Stimulated activated CD4-positive, alpha-beta T cell treated with anti-CD3 and anti-CD28 coated beads, Interleukin-12 subunit alpha, Interleukin-12 subunit beta, amount 100 ng/mL, for 24 hours (primary cell): Measurements from ENCODE around the gene ARL2.
"Not testable (repeated sequence)": the region's sequence is repeated elsewhere in the genome, so short reads cannot be mapped to it uniquely, and the experiment has no call there.

Source experiments
- DNase-seq, 2 experiments: peaks; one replicate each; pipeline ENCODE4 v3.0.0-alpha.2; 2020; ENCODE audit warnings: low read depth in 2 of 2

Gene ARL2

DNA sequence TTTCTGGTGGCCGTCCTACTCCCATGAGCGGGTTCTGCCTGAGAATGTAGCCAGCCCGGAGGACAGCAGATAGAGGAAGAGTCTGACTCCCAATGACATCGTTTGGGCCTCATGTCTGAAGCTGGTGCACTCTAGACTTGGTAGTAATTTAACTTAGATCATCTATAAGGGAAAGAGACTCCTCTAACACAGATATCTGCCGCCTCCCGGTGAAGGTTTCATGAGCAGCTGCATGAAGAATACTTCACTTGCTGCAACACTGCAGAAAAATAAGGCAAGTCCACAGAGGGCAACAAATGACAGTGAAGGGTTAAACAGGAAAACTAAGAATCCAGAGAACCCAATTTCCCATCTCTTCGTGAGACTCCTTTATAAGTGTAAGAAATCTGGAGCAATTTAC, 5.9 kb upstream of the ARL2 start:
- no peak for DNase-seq

DNA sequence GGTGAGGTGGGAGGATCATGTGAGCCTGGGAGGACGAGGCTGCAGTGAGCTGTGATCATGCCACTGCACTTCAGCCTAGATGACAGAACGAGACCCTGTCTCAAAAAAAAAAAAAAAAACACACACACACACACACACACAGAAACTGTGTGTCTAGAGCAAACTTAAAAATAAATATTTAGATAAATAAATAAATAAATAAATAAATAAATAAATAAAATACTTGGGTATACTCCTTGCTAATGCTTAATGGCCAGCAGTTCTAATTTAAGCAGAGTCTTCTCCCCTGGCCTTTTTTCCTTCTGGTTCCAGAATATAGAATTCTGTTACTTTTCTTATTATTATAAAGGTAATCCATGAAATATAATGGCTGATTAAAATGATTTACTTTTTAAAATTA, 5.1 kb upstream of the ARL2 start:
- no peak for DNase-seq

DNA sequence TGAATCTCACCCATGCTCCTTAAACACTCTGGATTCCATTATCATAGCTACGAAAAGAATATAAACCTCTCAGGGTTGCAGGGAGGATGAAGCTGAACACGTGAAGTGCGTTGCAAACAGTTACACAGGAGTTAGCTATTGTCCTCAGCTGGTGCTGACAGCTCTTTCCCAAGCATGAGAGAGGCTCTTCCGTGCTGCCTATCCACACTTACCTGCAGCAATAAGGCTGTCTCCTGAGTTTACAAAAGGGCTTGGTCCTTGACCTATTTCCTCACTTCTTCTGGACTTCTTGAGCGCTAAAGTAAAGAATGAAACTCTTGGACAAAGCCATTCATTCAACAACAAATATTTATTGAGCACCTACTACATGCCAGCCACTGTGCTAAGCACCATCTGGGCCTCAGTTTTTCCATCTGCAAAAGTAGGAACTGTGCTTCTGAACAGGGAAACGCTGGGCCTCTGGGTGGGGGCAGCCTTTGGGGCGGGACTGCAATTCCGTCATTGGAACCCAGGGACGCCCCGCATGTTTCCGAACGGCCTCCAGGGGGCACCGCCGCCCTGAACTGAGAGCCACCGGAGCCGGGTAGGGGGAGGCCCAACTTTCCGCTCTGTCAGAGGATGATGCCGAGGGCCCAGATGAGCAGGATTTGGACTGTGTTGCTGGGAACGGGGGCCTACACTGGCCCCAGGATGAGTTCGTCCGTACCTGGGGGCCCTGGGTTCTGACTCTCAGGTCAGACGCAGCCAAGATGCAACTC, 651 bp upstream of the ARL2 start:
- DNase-seq = peak; percentile 83 to 91

DNA sequence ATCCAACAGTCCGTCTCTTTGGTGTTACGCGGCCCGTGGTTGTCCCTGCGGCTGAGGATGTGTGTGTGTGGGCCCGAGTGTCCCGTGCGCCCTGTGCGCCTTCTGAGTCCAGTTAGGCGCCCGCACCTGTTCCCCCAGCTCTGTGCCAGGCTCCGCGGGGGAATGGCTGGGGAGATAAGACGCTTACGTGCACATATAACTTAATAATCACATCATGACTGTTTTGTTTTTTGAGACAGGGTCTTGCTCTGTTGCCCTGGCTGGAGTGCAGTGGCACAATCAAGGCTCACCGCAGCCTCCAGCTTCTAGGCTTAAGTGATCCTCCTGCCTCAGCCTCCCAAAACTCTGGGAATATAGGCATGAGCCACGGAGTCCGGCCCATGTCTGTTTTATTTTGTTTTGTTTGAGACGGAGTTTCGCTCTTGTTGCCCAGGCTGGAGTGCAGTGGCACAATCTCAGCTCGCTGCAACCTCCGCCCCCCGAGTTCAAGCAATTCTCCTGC, 817 bp downstream of the ARL2 start:
- DNase-seq = no peak

DNA sequence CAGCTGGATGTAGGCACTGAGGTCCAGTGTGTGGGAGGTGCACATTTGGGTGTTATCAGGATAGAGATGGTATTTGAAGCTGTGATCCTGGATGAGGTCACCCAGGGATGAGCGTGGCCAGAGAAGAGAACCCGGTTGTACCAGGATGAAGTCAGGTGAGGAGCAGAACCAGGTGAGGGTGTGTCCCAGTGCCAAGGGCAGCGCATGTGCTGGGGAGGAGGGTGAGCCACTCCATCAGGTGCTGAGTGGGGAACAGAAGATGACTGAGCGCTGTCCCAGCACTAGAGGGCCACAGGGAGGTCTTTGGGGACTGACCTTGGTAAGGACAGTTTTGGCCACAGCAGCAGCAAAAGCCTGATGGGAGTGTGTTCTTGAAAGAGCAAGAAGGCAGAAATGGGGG, 2.7 kb downstream of the ARL2 start:
- no peak for DNase-seq

DNA sequence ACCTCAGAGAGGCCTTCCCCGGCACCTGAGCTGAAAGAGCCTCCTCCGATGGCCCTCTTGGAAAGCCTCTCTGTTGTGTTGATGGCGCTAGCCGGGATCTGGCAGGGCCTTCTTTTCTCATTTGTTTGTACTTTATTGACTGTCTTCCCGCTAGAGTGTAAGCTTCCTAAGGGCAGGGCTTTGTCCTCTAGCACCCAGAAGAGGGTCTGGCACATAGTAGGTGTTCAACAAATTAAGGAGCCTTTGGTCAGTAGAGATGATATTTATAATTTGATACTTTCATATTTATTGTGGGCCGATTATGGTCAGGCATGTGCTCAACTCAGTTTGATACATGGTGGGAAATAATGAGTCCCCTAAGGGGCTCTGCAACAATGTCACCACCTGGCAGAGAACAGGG, 4.0 kb downstream of the ARL2 start:
- DNase-seq = no peak

DNA sequence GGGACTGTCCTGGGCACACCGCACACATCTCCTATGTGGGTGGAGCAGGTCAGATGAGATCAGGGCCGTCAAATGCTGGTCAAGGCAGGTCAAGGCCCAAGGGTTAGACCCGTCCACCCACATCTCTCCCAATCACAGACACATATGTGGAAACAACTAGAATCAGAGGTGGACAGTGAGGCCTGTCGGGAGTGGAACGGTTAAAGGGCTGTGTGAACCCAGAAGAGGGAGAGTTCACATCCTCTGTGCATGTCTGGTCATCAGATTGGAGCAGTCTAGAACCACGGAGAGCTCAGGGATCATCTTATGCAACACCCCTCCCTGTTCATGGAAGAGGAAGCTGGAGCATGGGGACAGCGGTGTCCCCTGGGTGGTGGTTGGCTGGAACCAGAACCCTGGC, 5.9 kb downstream of the ARL2 start:
- no peak for DNase-seq

DNA sequence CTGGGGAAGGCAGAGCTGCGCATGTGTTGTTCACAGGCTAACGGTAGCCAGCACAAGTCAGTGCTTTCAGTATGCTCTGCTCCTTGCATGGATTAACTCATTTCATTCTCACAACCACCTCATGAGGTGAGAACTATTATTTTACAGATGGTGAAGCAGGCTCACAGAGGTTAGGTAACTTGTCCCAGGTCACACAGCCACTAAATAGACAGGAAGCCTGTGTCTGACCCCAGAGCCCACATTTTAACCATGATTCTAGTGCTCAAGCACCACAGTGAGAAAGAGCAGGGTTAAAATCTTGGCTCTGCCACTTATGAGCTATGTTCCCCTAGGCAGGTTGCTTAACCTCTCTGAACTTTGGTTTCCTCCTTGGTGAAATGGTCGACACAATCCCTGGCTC, 7.0 kb downstream of the ARL2 start:
- DNase-seq = no peak

DNA sequence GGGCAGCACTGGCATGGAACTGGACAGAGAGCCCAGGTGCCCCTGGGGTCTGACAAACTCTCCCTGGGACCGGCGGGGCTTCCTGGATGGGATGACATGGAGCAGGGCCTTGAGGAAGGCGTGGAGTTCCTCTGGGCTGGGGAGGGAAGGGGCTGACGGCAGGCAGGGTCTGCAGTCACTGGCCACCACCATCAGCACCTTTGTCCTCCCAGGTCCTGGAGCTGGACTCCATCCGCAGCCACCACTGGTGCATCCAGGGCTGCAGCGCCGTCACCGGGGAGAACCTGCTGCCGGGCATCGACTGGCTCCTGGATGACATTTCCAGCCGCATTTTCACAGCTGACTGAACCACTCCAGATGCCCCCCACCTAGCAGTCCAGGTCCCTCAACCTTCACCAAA, 7.5 kb downstream of the ARL2 start:
- no peak for DNase-seq

DNA sequence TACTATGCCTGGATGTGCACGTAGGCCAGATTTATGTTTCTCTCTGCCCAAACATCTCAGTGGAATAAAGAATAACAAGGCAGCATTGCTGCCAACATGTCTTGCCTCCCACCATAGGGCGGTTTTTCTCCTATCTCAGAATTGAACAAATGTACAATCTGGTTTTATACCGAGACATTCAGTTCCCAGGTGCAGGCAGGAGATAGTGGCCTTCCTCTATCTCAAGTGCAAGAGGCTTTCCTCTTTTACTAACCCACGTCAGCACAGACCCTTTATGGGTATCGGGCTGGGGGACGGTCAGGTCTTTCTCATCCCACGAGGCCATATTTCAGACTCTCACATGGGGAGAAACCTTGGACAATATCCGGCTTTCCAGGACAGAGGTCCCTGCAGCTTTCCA, 9.5 kb downstream of the ARL2 start:
- DNase-seq = not testable (repeated sequence)

DNA sequence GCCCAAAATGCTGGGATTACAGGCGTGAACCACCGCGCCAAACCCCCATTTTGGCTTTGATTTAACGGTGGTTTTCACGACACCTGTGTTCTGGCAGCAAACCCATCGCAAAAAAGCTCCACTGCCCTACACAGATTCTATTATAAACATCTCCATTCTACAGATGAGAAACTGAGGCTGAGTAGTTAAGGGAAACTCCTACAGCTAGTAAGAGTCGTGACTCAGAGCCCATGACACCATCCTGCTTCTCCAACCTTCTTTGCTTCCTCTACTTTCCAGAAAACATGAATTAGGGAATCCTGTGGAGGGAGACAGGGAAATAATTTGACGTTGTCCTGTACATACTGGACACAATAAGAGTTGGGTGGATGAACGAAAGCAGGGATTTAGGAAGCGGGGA, 12.8 kb downstream of the ARL2 start:
- no peak for DNase-seq

DNA sequence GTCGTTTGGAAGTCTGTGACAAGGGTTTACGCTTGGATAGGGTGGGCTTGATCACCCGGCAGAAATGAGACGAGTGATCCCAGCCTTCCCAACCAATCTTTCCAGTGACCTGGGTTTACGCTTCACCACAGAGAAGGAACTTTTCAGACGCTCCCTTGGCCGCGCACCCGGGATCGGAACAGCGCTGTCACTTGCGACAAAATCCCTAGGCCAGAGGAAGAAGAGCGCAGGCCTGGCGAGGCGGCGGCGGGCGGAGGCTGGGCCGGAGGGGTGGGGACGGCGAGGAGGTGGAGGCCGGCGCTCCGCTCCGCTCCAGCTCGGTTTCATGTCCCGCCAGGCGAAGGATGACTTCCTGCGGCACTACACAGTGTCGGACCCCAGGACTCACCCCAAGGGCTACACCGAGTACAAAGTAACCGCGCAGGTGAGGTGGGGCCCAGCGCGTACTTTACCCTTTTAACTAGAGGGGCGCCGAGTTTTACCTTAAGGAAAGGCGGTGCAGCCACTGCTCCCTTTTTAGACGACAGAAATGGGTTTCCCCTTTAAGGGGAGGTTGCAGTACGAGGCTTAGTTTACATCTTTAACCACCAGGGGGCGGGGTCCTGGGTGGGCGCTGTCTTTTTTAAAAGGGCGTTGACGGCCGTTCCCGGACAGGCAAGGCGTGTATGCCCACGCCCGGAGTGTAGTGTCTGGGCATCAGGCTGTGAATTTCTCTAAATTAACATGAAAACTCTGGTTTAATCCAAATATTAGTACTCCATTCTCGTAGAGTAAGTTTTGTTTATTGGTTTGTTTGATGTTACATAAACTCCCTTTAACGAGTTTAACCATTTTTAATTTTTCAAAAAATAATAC, 13.5 kb downstream of the ARL2 start, which contains the start of gene SNX15:
TSS of gene SNX15 (plus strand) at position 227 of the 855 bp plus-strand sequence. CDS start at position 326, 99 bp downstream.
- DNase-seq = peak; percentile 80 to 84

DNA sequence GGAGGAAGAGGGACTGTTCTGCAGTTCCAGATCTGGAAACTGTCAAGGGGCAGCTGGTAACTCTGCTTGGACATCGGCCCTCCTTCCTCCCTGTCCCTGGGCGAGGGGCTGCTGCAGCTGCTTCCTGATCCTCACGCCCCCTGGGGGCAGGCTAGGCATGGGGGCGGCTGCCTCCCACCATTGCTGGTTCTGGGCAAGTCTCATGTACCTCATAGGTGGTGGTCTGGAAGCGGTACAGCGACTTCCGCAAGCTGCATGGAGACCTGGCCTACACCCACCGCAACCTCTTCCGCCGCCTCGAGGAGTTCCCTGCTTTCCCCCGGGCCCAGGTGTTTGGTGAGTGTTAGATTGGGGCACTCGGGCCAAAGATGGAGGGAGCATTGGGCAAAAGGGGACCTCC, 18.3 kb downstream of the ARL2 start:
- DNase-seq = no peak

DNA sequence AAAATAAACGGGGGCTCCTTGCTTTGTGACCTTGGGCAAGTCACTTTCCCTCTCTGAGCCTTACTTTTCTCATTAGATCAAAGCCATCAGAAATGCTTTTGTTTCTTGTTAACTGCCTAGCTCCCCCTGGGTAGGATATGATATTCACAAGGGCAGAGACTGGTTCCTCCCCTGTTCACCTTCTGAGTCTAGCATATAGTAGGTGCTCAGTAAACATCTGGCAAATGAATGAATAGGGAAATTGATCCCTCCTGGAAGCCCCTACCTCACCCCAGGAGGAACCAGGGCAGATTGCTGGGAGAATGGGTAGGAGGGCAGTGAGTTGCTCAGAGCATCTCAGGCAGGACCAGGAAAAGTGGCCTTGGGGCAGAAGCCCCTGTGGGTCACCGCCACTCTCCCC, 20.5 kb downstream of the ARL2 start:
- DNase-seq = no peak

DNA sequence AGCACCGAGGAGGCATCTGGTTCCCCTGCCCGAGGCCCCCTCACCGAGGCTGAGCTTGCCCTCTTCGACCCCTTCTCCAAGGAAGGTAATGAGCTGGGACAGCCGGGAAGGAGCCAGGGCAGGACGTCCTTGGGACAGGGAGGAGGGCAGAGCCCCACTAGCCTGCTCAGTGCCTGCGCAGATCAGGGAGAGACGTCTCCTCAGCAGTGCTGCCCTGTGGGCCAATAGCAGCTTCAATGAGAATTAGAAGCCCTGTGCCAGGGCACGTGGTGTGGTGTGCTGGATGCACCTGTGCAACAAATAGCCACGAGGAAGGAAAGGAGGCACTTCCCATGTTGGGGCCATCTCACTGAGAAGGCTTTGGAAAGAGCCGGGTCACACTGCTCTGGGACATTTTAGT, 21.6 kb downstream of the ARL2 start:
- no peak for DNase-seq

DNA sequence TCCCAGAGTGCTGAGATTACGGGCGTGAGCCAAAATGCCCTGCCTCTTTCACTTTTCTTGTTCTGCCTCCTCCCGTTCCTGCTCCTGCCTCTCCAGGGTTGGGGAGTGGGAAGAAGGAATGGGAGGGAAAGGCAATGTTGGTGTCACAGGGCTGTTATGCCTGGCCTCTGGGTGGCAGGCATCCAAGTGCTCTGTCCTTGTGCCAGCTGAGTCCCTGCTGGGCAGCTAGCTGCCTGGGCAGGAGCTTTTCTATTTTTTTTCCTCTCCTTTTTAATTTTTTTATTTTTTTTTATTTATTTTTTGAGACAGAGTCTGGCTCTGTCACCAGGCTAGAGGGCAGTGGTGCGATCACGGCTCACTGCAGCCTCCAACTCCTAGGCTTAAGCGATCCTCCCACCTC, 23.0 kb downstream of the ARL2 start:
- DNase-seq = no peak

DNA sequence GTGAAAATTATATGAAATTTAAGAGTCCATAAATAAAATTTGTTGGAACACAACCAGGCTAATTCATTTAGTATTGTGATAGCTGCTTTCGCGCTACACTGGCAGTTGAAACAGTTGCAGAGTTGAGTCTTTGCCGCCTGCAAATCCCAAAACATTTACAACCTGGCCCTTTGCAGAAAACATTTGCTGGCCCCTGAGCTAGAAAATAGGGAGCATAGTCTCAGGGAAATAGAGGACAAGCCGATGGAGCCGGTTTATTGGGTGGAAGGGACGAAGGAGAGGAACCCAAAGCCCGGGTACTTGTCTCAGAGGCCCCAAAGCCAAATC, 26.5 kb downstream of the ARL2 start:
- DNase-seq = no peak

DNA sequence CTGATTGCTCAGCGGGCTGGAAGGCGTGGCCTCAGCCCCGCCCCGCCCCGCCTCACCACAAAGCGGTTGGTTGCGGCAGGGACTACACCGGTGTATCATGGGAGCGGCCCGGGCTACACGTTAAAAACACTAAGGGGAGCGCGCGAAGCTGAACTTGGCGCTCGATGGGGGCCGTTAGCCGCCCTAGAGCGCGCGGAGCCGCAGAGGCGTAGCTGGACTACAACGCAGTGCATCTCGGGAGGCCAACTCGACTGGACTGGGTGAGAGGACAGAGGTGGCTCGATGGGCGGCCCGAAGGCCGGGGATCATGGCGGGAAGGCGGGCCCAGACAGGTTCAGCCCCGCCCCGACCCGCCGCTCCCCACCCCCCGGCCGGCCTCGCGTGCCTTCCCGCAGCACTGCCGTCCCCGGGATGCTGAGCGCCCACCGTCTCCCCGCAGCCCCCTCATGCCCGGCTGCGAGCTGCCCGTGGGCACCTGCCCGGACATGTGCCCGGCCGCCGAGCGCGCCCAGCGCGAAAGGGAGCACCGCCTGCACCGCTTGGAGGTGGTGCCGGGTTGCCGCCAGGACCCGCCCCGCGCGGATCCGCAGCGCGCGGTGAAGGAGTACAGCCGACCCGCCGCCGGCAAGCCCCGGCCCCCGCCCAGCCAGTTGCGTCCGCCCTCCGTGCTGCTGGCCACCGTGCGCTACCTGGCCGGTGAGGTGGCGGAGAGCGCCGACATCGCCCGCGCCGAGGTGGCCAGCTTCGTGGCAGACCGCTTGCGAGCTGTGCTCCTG, 27.1 kb downstream of the ARL2 start, which contains the start of gene SAC3D1:
TSS of gene SAC3D1 (plus strand) at position 364 of the 776 bp plus-strand sequence. CDS start at position 447, 83 bp downstream.
- peak; percentile 76 to 87 for DNase-seq

DNA sequence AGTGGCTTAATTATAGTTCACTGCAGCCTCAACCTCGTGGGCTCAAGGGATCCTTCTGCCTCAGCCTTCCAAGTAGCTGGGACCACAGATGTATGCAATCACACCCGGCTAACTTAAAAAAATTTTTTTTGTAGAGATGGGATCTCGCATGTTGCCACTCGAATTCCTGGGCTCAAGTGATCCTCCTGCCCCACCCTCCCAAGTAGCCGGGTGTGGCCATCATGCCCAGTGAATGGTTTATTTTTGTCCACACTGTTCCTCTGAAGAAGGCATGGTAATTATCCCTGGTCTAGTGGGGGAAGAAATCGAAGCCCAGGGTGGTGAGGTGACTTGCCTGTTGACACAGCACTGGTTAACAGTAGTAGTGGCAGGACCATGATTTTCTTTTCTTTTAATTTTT, 28.9 kb downstream of the ARL2 start:
- DNase-seq = no peak

DNA sequence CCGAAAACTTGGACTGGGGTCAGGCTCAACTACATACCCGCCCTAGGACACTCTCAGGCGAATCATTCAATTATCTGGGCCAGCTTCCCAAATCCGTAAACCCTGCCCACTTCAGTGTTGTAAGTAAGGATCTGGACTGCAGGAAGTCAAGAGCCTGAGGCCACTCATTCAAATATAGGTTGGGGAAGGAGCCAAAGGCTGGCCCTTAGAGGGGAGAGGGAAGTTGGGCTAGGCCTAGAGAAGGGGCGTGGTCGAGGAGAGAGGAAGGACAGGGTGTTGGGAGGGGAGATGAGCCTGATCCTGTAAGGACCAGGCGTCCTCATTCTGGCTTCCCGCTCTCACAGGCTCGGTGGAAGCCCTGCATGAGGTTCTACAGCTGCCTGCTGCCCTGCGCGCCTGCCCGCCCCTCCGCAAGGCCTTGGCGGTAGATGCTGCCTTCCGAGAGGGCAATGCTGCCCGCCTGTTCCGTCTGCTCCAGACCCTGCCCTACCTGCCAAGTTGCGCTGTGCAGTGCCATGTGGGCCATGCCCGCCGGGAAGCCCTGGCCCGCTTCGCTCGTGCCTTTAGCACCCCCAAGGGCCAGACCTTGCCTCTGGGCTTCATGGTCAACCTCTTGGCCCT, 30.0 kb downstream of the ARL2 start:
- no peak for DNase-seq

DNA sequence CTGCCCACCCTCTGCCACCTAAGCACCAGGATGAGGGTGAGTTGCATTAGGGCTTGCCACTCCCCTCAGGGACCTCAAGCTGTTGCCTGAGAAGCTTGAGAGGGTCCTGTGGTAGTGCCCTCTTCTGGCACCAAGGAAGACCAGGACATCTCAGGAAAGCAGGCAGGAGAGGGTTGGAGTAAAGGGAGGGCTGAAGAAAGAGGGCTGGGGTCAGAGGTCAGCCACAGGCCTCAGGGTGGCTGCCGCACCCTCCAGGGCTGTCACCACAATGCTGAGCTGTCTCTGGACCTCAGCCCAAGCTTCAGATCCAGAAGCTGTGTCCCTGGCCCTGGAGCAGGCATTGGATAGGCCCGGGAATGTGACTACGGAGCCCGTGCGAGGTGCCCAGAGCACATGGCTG, 31.1 kb downstream of the ARL2 start:
- no peak for DNase-seq

DNA sequence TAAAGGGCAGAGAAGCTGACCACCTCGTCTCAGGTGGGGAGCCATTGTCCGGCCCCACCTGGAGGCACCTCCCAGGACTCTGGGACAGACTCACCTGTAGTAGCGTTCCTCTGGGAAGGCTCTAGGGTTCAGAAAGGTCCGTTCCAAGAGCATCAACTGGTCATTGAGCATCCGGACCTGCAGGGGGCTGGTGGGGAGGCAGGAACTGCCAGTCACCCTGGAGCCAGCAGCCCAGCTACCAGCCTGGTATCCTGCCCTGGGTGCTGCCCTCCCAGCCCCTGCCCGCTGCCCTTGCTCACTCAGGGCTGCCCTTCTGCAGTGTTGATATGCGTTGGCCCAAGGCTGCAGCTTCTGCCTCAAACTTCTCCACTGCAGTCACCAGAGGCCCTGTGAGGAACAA, 31.8 kb downstream of the ARL2 start:
- DNase-seq = no peak
